GM21447 (cell line): Measurements from ENCODE around the gene LIN7C.

Source experiments
- ATAC-seq: cut with Tn5 transposase; IDR thresholded peaks from one replicate; pipeline ENCODE4 v1.9.1; 2021; ENCODE audit not compliant: unreplicated experiment

The LIN7C gene

DNA sequence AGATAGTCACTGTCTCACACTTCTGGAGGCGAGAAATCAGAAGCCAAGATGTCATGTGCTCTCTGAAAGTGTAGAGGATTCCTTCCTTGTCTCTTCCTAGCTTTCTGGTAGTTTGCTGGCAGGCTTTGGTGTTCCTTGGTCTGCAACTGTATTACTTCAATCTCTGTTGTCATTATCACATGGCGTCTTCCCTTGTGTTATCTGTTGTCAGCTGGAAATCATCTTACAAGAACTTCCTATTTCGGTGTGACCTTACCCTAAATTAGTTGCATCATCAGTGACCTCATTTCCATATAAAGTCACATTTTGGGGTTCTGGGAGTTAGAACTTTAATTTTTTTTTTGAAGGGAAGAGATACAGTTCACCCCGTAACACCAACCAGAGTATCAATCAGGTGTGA is 3.3 kb upstream of the LIN7C start:
- ATAC-seq, result no peak

DNA sequence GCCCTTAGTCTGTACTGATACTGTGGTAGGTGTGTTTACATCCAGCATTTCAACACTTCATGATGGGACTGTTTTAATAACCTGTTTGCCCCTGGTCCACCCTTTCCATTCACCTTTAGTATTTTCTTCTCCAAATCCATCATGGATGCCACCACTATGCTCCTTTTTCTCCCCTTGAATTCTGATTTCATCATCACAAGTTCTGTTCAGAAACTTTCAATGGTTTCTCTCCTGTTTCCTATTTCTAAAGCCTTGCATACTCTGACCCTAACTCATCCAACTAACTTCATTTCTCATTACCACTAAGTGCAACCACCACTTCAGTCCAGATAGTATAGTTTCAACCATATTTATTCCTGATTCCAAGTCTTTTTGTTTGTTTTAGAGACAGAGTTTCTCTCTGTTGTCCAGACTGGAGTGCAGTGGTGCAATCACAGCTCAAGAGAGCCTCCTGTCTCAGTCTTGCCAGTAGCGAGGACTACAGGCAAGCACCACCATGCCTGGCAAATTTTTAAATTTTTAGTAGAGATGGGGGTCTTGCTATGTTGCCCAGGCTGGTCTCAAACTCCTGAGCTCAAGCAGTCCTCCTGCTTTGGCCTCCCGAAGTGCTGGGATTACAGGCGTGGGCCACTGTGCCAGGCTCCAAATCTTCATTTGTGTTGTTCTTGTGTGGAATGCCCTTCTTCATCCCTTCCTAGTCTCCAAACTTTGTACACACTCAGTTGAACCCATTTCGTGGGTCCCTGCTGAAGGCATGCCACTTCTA is 1.2 kb upstream of the LIN7C start:
- ATAC-seq, result no peak

DNA sequence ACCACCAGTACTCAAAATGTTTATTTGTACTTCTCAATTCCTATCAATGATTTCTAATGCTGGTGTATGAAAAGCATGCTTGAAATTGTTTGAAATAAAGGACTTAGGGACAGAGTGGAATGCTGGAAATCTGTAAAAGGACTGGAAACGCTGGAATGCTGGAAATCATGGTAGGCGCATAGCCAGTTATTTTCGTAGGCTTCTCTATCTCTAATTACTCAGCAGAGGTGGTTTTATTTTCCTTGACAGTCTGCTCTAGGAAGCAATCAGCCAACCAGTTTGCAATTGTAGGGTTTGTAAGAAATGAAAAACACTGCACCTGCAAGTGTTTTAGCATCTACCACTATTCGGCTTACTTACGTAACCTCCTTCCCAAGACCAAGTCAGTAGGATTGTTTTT is 788 bp downstream of the LIN7C start:
- ATAC-seq, result no peak

DNA sequence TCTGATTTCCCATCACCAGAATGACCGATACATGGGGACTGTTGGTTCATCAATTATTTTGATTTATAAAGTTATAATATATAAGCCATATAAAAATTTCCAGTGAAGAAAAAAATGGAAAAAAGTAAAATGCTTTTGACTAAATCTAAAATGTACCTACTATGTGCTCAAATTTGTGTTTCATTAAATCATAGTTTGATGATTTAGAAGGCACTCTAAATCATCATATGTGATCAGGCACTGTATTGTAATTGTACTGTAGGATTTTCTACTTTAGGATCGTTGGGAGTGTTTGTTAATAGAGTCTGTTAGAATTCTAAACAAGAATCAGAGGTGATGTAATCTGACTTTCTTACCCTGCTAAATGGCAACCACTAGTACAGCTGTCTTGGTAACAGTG is 2.4 kb downstream of the LIN7C start:
- ATAC-seq, result no peak

DNA sequence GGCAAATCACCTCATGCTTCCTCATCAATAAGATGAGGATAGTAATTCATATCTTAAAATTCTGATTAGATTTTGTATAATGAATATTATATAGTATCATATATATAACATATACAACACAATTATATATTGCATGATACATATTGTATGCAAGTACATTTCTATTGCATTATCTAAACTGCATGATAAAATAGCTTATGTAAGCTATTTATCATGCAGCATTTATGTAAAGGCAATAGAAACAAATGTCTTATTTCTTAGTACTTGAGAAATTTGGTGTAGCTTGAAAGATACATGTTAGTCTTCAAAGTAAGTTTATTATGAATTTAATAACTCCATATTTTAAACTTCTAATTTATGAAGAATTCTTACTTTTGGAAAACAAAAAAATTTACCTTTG is 5.5 kb downstream of the LIN7C start:
- no peak for ATAC-seq

DNA sequence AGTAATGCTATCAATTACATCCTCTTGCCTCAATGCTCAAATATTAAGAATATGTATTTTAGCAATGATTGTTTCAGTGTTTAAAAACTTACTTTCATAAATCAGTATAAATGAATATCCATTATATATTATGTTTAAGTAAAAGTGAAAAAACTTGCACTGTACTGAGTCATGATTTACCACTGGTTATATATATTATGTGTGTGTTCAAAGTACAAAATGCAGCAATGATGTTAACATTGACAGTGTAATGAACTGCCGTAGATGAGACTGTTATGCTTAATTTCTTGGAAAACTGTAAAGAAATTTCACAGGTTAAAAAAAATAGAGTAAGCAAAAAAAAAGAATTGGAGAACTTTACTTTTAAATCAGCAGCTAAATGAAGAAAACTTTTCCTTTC is 8.7 kb downstream of the LIN7C start:
- no peak for ATAC-seq

DNA sequence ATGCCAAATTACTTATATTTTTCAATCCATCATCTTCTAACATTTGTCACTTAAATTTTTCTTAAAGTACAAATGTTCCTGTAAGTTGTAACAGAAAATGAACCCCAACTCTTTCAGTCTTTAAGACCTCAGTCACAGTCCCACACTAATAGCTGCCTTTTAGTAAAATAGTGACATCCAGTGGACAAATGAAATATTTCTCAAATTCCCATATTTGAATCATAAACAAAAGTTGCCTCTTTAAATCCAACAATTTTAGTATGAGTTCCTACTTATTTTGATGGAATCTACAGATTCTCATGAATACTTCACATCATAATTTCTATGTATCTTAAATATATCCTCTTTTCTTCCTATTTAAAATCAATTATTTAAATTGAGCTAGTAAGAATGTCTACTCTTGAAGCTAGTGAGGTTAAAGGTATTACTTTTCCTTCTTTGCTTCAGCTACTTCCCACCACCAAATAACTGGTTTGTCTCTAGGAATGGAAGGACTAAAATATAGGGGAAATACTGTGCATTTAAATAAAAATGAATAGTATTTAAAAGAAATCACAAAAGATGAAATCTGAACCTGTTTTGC is 9.2 kb downstream of the LIN7C start:
- ATAC-seq, result peak; percentile 65

DNA sequence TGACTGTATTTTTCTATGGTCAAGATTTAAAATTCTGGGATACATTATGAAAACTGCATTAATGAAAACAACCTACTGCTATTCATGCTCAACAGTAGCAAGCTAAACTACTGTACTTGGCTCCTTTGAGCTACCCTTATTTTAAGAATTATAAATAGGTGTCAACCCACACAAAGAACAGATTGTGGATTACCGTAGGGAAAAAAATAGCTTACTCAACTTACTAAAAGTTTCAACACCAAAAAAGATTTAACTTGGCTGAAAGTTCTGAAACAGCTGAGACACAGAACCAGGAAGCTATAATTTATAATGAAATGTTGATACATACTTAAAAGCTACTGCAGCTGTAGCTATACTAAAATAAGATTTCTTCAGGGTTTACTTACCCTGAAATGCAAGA is 10.1 kb downstream of the LIN7C start:
- ATAC-seq, result no peak

DNA sequence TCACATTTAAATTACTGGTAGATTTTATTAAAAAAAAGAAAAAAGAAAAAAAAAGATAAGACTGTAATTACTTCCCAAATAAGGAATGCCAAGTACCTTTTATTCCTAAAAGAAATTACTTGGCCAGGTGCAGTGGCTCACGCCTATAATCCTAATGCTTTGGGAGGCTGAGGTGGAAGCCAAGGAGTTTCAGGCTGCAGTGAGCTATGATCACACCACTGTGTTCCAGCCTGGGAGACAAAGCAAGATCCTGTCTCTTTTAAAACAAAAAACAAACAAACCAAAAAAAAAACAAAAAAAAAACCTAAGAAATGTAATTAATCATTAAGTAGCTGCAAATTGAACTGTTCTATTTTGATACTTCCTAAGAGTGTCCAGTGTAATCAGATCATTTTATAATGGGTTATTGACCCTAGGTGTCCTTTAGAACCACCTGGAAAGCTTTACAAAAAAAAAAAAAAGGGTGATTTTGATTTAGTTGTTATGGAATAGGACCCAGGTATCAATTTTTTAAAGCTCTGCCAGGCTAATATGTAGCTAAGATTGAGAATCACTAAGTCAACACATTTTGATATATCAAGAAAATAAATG is 10.8 kb downstream of the LIN7C start:
- no peak for ATAC-seq

DNA sequence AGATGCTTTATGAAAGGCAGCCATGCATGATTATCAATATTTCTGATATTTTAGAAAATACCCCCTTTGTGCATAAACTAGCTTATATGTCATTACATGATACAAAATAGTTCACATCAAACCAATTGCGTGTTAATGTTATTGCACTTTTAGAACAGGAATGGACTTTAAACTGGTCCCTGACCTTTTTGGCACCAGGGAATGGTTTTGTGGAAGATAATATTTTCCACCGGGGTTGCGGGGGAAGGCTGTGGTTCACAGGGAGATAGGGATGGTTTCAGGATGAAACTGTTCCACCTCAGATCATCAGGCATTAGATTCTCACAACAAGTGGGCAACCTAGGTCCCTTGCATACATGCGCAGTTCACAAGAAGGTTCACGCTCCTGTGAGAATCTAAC is 17.5 kb downstream of the LIN7C start:
- no peak for ATAC-seq

DNA sequence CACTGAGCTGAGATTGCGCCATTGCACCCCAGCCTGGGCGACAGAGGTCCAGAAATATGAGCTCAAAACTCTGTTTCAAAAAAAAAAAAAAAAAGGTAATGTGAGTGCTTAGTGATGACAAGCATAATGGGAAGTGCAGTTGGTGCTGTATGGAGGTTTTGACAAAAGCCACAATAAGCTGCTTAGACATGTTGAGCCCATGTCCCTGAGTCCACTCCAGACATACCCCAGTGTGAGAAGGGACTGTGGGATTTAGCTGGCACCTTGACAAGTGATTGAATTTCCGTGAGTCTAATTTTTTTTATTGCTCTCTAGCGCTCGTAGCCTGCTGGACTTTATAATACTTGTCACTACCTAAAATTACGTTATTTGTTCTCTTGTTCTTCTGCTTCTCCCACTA is 18.9 kb downstream of the LIN7C start:
- no peak for ATAC-seq

DNA sequence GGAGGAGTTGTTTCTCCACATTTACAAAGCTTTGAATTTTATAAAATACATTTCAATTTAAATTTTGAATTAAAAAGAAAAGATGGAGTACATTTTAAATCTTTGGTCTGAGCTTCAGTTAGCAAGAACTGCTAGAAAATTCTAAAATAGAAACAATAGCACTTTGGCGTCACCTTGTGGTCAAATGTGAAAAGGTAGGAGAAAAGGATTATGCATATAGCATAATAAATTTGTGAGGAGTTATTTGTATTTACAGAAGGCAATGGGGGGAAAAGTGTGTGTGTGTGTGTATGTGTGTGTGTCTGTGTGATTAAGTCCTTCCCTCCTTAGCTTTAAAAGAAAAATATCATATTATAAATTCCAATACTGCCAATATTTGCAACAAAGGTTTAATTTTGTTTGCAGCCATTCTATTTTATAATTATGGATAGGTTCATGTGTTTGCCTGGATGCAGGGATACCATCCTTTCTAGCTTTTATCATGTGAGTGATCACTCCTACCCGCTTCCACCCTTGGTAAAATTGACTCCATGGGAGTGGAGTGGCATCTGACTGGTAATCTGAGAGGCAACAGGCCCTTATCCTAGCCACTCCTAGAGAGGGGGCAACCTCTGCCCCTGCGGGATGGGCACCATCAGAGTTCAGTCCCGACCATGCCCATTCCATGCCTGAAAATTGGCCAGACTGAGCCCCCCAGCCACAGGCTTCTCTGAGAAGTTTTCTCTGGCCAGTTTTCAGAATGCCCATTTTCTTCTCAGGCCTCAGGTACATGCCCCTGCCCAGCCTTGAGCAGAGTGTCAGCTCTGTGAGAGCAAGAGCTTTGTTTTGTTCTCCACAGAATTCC is 20.4 kb downstream of the LIN7C start:
- ATAC-seq, result peak; percentile 54

DNA sequence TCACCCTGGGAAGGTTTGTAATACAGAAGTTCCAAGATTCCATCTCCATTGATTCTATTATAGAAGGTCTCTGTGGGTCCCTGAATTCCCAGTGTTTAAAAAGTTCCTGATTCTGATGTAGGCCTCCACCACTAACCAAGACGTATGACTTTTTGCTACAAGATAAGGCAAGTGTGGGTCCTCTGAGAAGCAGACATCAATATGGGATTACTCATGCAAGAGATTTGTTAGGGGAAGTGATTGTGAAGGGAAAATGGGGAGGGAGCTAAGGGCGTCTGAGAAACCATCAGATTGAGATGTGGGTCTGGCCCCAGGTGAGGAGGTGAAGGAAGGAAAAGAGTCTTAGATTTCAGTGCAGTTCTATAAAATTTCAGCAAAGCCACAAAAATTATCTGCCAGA is 23.8 kb downstream of the LIN7C start:
- no peak for ATAC-seq

DNA sequence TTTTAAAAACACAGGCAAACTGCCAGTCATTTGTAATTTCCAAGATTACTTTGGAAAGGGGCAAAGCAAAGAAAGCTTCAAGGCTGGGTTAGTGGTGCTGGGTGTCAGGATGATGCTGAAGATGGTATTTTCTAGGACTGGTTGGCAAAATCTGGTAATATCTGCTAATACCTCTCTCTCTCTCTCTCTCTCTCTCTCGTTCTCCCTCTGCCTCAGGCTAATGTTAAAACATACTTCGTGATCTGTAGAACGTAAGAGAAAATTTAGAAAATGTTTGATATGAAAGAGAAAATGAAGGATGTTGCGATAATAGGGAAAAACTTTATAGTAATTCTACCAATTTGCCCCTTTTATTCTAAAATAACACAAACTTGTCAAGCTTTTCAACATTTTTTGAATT is 24.6 kb downstream of the LIN7C start:
- no peak for ATAC-seq

DNA sequence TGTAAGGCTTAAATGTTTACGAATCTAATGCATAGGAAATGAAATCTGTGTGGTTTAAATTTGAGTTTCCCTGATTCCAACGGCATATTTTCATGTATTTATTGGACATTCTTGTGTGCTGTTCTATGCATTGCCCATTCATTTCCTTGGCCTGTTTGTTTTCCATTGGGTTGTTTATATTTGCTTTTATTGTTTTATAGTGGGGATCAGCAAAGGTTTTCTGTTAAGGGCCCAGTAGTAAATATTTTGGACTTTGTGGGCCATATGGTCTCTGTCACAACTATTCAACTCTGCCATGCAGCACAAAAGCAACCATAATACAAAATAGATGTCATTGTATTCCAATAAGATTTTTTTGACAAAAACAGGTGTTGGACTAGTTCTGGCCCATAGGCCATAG is 28.7 kb downstream of the LIN7C start:
- ATAC-seq, result no peak

DNA sequence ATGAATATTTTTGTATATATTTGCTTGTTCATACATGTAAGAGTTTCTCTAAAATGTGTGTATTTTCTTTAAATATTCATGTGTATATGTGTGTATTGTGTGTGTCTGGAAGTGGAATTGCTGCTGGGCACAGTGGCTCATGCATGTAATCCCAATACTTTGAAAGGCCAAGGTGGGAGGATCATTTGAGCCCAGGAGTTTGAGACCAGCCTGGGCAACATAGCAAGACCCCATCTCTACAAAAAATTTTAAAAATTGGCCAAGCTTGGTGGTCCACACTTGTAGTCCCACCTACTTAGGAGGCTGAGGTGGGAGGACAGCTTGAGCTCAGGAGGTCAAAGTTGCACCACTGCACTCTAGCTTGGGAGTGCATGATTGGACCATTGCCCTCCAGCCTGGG is 29.3 kb downstream of the LIN7C start:
- no peak for ATAC-seq

DNA sequence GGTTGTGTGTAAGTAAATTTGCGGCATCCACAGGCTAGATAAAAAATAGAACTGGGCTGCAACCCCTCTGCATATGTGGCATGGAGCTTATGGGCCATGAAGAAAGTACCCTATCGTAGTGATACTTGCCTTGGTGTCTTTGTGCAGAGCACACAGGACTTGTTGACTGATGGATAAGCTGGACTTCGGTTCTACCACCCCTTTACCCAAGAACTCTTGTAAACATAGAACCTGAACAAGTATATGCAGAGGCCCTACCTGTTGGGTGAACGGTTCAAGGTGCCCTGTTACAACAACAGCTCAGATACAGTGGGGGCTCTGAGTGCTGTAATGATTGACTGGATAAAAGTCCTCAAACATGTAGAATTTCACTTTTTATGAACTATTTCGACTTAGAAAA is 30.9 kb downstream of the LIN7C start:
- no peak for ATAC-seq

DNA sequence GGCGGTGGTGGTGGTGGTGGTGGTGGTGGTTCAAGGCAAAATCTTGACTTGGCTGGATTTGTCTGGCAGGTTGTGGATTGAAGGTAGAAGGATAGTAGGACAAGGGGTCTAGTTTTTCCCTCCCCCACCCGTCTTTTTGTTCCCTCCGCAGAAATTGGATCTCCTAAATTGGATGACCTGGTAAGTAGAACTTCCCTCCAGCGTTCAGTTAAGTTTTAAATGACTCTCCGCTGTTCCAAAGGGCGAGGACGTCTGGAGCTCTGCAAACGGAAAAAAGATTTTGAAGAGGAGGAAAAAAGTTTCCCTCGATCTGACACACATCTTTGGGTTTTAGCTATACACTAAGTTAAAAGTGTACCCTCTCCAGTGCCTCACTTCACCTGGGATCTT is 33.6 kb downstream of the LIN7C start:
- ATAC-seq, result no peak

DNA sequence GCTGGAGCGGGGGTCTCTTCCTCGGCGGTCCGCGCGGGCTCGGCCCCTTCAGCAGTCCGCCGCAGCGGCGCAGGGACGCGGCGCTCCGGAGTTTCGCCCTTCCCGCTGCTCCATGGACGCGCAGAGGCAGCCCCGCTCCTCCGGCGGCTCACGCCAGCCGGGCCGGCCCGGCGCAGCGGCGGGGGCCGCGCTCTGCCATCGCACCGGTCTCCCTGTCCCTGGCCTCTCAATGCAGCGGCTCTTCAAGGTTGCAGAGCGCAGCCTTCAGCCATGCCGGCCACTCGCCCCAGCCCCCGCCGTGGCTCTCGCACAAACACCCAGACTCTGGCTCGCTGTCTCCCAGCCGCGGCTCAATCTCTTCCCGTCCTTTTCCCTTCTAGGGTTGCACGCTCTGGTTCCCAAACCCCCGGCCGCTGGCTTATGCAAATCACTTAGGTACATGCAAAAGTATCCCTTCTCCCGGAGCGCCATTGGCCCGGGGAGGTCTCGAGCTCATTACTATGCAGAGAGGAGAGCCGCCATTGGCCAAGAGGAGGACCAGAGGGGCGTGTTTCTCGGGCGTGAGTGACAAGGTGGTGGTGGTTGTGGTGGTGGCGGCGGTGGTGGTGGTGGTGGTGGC is 34.1 kb downstream of the LIN7C start, which contains the start of gene LGR4:
LGR4 (minus strand) TSS at position 393 of the 619 bp plus-strand sequence. CDS start 488 bp downstream, outside the sequence.
- ATAC-seq, result peak; percentile 82

DNA sequence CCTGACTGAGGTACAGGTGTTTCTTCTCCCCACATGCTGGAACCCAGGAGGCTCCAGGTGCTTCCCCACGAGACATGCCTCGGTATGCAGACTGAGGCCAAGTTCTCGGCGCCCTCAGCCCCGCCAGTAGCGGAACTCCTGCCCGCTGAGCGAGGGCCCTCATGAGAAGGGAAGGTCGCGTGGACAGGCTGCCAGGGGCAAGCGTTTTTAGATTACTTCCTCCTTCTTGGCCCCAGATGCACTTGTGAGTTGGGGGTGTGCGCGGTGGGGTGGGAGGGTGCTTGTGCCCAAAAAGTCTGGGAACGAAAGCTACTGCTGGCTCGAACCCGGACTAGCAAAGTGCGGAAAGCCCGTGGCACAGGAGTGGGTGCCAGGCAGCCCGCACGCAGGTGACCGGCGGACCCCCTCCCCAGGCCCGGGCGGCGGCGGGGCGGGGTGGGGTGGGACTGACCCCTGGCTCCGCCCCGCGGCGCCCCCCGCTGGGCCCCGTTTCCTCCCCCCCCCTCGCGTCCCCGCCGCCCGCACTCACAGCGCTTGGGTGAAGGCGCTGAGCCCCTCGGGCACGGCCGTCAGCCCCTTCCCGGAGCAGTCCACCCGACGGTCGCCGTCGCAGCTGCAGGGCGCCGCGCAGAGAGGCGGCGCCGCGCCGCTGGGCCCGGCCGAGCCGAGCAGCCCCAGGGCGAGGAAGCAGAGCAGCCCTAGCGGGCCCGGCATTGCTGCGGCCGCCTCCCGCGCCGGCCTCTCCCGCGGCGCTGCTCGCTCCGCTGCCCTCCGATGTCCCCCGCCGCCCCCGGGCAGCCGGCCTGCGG is 34.8 kb downstream of the LIN7C start:
- peak; percentile 36 for ATAC-seq
